ENCODE data around the gene HOMER1.
A peak's percentile ranks its signal among the peaks of the same experiment; 100 is the strongest.

The HOMER1 gene

GRCh38 chr5:79488058-79488457 lies 25.9 kb downstream of the HOMER1 start:
- no peak for DNase-seq

- no peak for DNase-seq
Observed at GRCh38 chr5:79487251-79487650, 26.7 kb downstream of the HOMER1 start.

GRCh38 chr5:79486116-79486515 lies 27.8 kb downstream of the HOMER1 start:
- DNase-seq, result no peak

- no peak for DNase-seq
Observed at GRCh38 chr5:79484731-79485130, 29.2 kb downstream of the HOMER1 start.

GRCh38 chr5:79481574-79481973 lies 32.4 kb downstream of the HOMER1 start:
- DNase-seq, result no peak

GRCh38 chr5:79480991-79481390 lies 32.9 kb downstream of the HOMER1 start:
- no peak for DNase-seq

- DNase-seq, result no peak
Observed at GRCh38 chr5:79475152-79475466, 38.8 kb downstream of the HOMER1 start.

GRCh38 chr5:79474367-79475151 lies 39.4 kb downstream of the HOMER1 start:
- peak in 1 of 2 experiments; percentile 49 for DNase-seq

- DNase-seq, result no peak
Observed at GRCh38 chr5:79471556-79471955, 42.4 kb downstream of the HOMER1 start.

- DNase-seq, result peak in 1 of 2 experiments; percentile 52
Observed at GRCh38 chr5:79464695-79465332, 49.1 kb downstream of the HOMER1 start.

GRCh38 chr5:79464278-79464677 lies 49.7 kb downstream of the HOMER1 start:
- DNase-seq, result no peak

GRCh38 chr5:79459626-79460025 lies 54.3 kb downstream of the HOMER1 start:
- DNase-seq, result no peak

- DNase-seq, result no peak
Observed at GRCh38 chr5:79456890-79457583, 56.9 kb downstream of the HOMER1 start.

GRCh38 chr5:79456400-79456799 lies 57.5 kb downstream of the HOMER1 start:
- DNase-seq, result no peak

GRCh38 chr5:79454043-79454442 lies 59.9 kb downstream of the HOMER1 start:
- no peak for DNase-seq

GRCh38 chr5:79448336-79448735 lies 65.6 kb downstream of the HOMER1 start:
- DNase-seq, result no peak

- DNase-seq, result no peak
Observed at GRCh38 chr5:79436821-79437220, 77.1 kb downstream of the HOMER1 start.

GRCh38 chr5:79436224-79436623 lies 77.7 kb downstream of the HOMER1 start:
- DNase-seq, result no peak

- DNase-seq, result no peak
Observed at GRCh38 chr5:79430196-79430595, 83.7 kb downstream of the HOMER1 start.

- no peak for DNase-seq
Observed at GRCh38 chr5:79423296-79423695, 90.6 kb downstream of the HOMER1 start.

- DNase-seq, result no peak
Observed at GRCh38 chr5:79420248-79420647, 93.7 kb downstream of the HOMER1 start.

GRCh38 chr5:79418276-79418675 lies 95.7 kb downstream of the HOMER1 start:
- no peak for DNase-seq

- DNase-seq, result no peak
Observed at GRCh38 chr5:79417495-79417894, 96.4 kb downstream of the HOMER1 start.

- no peak for DNase-seq
Observed at GRCh38 chr5:79416499-79416898, 97.4 kb downstream of the HOMER1 start.

Data from NCI-H446 (cell line).